ENCODE results near the gene LRR1.
"Not testable (repeated sequence)": the region's sequence is repeated elsewhere in the genome, so short reads cannot be mapped to it uniquely, and the experiment has no call there.

Gene LRR1

DNA sequence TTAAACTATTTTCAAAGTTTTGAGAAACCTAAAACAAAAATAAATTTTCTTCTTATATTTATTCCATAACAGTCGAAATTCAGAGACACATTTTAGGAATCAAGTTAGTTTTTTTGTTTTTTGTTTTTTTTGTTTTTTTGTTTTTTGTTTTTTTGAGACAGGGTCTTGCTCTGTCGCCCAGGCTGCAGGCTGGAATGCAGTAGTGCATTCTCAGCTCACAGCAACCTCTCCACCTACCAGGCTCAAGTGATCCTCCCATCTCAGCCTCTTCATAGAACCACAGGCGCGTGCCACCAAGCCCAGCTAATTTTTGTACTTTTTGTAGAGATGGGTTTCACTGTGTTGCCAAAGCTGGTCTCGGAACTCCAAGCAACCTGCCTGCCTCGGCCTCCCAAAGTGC lies 54.8 kb downstream of the LRR1 start:
- Histone ChIP-seq H3K27me3 (ENCODE audit: low read depth, low read length) (no peaks in the 10 kb centered on the region), H3K27ac (ENCODE audit: low read length) (no peak overlapping the region), H3K9me3 (ENCODE audit: insufficient read depth, low read length) (no peaks in the 10 kb centered on the region), H3K4me3 (ENCODE audit: low read length) (no peak overlapping the region), H3K9ac (ENCODE audit: low read length) (no peak overlapping the region), H3K4me2 (ENCODE audit: low read length) (no peak overlapping the region), H2AFZ (ENCODE audit: low read depth, low read length) (no peak overlapping the region), H3K79me2 (ENCODE audit: low read length) (no peaks in the 10 kb centered on the region; the same call in 1 of the 2 replicates), H3K4me1 (ENCODE audit: low read length) (no peaks in the 10 kb centered on the region), H3K36me3 (replicated peaks; ENCODE audit: low read depth, low read length) (peaks cover 12% of the 10 kb centered on the region), H4K20me1 (ENCODE audit: insufficient read depth, low read length) (no peaks in the 10 kb centered on the region)
- TF ChIP-seq CTCF (IDR thresholded peaks at IDR 0.05; ENCODE audit: low read depth, low read length), result no peak
- no peak for TF ChIP-seq EZH2phosphoT487 (IDR thresholded peaks at IDR 0.05; ENCODE audit: low read depth)

GRCh38 chr14:49654511-49654910 lies 55.8 kb downstream of the LRR1 start:
- H3K4me3 ChIP-seq (ENCODE audit: low read length), result no peak overlapping the region
- TF ChIP-seq EZH2phosphoT487 (IDR thresholded peaks at IDR 0.05; ENCODE audit: low read depth), result no peak
- no peak for TF ChIP-seq CTCF (IDR thresholded peaks at IDR 0.05; ENCODE audit: low read depth, low read length)
- H3K27ac ChIP-seq (ENCODE audit: low read length), result no peak overlapping the region
- H3K36me3 ChIP-seq (replicated peaks; ENCODE audit: low read depth, low read length), result peaks cover 12% of the 10 kb centered on the region
- H3K27me3 ChIP-seq (ENCODE audit: low read depth, low read length), result no peaks in the 10 kb centered on the region
- H3K9me3 ChIP-seq (ENCODE audit: insufficient read depth, low read length), result no peaks in the 10 kb centered on the region
- H2AFZ ChIP-seq (ENCODE audit: low read depth, low read length), result no peak overlapping the region
- H3K79me2 ChIP-seq (ENCODE audit: low read length), result no peaks in the 10 kb centered on the region
- H3K4me1 ChIP-seq (ENCODE audit: low read length), result no peaks in the 10 kb centered on the region
- no peak overlapping the region for H3K9ac ChIP-seq (ENCODE audit: low read length)
- no peak overlapping the region for H3K4me2 ChIP-seq (ENCODE audit: low read length)
- H4K20me1 ChIP-seq (ENCODE audit: insufficient read depth, low read length), result no peaks in the 10 kb centered on the region

DNA sequence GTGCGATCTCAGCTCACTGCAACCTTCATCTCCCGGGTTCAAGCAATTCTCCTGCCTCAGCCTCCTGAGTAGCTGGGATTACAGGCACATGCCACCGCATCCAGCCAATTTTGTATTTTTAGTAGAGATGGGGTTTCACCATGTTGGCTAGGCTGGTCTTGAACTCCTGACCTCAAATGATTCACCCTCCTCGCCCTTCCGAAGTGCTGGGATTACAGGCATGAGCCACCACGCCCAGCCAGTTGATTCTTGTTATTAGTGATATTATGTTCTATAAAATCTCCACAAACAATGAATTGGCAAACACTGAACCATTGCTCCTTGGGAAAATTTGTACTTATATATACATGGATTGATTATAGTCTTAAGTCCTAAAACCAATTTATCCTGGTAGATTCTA lies 58.8 kb downstream of the LRR1 start:
- not testable (repeated sequence) for H3K27ac ChIP-seq (ENCODE audit: low read length); H3K9ac ChIP-seq (ENCODE audit: low read length); H3K4me2 ChIP-seq (ENCODE audit: low read length); H2AFZ ChIP-seq (ENCODE audit: low read depth, low read length); H3K9me3 ChIP-seq (ENCODE audit: insufficient read depth, low read length); H3K79me2 ChIP-seq (ENCODE audit: low read length); H3K4me3 ChIP-seq (ENCODE audit: low read length); H3K4me1 ChIP-seq (ENCODE audit: low read length); H3K36me3 ChIP-seq (replicated peaks; ENCODE audit: low read depth, low read length); H4K20me1 ChIP-seq (ENCODE audit: insufficient read depth, low read length); H3K27me3 ChIP-seq (ENCODE audit: low read depth, low read length)

DNA sequence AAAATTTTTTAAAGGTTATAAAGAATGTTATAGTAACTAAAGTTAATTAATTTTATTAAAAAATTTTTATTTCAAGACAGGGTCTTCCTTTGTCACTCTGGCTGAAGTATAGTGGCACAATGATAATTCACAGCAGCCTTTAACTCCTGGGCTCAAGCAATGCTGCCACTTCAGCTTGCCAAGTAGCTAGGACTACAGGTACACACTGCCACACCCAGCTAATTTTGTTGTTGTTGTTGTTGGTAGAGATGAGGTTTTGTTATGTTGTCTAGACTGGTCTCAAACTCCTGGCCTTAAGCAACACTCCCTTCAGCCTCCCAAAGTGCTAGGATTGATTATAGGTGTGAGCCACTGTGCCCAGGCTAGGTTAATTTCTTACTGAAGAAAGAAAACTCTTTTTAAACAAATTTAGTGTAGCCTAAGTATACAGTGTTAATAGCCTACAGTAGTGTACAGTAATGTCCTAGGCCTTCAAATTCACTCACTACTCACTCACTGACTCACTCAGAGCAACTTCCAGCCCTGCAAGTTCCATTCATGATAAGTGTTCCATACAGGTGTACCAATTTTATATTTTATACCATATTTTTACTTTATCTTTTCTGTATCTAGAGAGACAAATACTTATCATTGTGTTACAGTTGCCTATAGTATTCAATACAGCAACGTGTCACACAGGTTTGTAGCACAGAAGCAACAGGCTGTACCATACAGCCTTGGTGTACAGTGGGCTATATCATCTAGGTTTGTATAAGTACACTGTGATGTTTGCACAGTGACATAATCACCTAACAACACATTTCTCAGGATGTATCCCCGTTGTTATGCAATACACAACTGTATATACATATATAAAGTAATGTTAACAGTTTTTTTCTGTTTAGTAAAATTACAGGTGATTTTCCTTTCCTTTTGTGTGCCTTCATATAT lies 61.1 kb downstream of the LRR1 start:
- Histone ChIP-seq H3K36me3 (replicated peaks; ENCODE audit: low read depth, low read length) (peaks cover 2% of the 10 kb centered on the region), H3K9ac (ENCODE audit: low read length) (no peak overlapping the region), H3K4me3 (ENCODE audit: low read length) (no peak overlapping the region), H3K27me3 (ENCODE audit: low read depth, low read length) (no peaks in the 10 kb centered on the region), H3K79me2 (ENCODE audit: low read length) (no peaks in the 10 kb centered on the region), H3K4me1 (ENCODE audit: low read length) (no peaks in the 10 kb centered on the region), H4K20me1 (ENCODE audit: insufficient read depth, low read length) (no peaks in the 10 kb centered on the region), H3K4me2 (ENCODE audit: low read length) (no peak overlapping the region), H3K27ac (ENCODE audit: low read length) (no peak overlapping the region), H3K9me3 (ENCODE audit: insufficient read depth, low read length) (no peaks in the 10 kb centered on the region), H2AFZ (ENCODE audit: low read depth, low read length) (no peak overlapping the region)
- TF ChIP-seq CTCF (IDR thresholded peaks at IDR 0.05; ENCODE audit: low read depth, low read length) (no peak), EZH2phosphoT487 (IDR thresholded peaks at IDR 0.05; ENCODE audit: low read depth) (no peak)
